ENCODE measurements around the gene MAP3K20. TPM values are rescaled to one million over a fixed set of nuclear protein-coding genes. Genes with fewer than 3 reads are reported as not detected.

Gene MAP3K20
- polyA plus RNA-seq, 1 of the 3 experiments (the other 2 are of a cell fraction) = 8.5 TPM

- TF ChIP-seq RFX5 (IDR thresholded peaks at IDR 0.05; ENCODE audit: low read length) (no peak), POLR2AphosphoS5 (IDR thresholded peaks at IDR 0.05; ENCODE audit: low read depth, low read length) (no peak), CHD2 (IDR thresholded peaks at IDR 0.05; ENCODE audit: low read length, partially characterized antibody) (no peak), RCOR1 (IDR thresholded peaks at IDR 0.05; ENCODE audit: low read length) (no peak), EZH2phosphoT487 (IDR thresholded peaks at IDR 0.05; ENCODE audit: borderline replicate concordance, low read depth) (no peak), RAD21 (IDR thresholded peaks at IDR 0.05; ENCODE audit: low read length) (no peak), RXRA (IDR thresholded peaks at IDR 0.05; ENCODE audit: borderline replicate concordance, low read depth) (no peak), JUND (IDR thresholded peaks at IDR 0.05) (no peak), USF2 (IDR thresholded peaks at IDR 0.05; ENCODE audit: borderline replicate concordance, low read depth, low read length) (no peak)
- TF ChIP-seq, protein P1, sequence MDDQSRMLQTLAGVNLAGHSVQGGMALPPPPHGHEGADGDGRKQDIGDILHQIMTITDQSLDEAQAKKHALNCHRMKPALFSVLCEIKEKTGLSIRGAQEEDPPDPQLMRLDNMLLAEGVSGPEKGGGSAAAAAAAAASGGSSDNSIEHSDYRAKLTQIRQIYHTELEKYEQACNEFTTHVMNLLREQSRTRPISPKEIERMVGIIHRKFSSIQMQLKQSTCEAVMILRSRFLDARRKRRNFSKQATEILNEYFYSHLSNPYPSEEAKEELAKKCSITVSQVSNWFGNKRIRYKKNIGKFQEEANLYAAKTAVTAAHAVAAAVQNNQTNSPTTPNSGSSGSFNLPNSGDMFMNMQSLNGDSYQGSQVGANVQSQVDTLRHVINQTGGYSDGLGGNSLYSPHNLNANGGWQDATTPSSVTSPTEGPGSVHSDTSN (IDR thresholded peaks at IDR 0.05) = no peak
- TF ChIP-seq, protein P2, sequence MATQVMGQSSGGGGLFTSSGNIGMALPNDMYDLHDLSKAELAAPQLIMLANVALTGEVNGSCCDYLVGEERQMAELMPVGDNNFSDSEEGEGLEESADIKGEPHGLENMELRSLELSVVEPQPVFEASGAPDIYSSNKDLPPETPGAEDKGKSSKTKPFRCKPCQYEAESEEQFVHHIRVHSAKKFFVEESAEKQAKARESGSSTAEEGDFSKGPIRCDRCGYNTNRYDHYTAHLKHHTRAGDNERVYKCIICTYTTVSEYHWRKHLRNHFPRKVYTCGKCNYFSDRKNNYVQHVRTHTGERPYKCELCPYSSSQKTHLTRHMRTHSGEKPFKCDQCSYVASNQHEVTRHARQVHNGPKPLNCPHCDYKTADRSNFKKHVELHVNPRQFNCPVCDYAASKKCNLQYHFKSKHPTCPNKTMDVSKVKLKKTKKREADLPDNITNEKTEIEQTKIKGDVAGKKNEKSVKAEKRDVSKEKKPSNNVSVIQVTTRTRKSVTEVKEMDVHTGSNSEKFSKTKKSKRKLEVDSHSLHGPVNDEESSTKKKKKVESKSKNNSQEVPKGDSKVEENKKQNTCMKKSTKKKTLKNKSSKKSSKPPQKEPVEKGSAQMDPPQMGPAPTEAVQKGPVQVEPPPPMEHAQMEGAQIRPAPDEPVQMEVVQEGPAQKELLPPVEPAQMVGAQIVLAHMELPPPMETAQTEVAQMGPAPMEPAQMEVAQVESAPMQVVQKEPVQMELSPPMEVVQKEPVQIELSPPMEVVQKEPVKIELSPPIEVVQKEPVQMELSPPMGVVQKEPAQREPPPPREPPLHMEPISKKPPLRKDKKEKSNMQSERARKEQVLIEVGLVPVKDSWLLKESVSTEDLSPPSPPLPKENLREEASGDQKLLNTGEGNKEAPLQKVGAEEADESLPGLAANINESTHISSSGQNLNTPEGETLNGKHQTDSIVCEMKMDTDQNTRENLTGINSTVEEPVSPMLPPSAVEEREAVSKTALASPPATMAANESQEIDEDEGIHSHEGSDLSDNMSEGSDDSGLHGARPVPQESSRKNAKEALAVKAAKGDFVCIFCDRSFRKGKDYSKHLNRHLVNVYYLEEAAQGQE (IDR thresholded peaks at IDR 0.05; ENCODE audit: low read depth, low read length) = no peak
- no peak for DNase-seq
- Histone ChIP-seq H3K4me3 (ENCODE audit: low read depth in 2 of 2, low read length in 1 of 2) (no peak overlapping the region), H3K9ac (no peak overlapping the region), H3F3A (replicated peaks; ENCODE audit: insufficient read depth) (peaks cover 17% of the 10 kb centered on the region), H3K79me2 (ENCODE audit: insufficient read depth) (peaks cover 27% of the 10 kb centered on the region; the same call in 1 of the 2 replicates), H3K4me2 (no peak overlapping the region), H3K27ac (ENCODE audit: low read depth in 2 of 2, low read length in 1 of 2) (no peak overlapping the region), H3K36me3 (replicated peaks in 1 of 2; ENCODE audit: control insufficient read depth in 1 of 2, insufficient read depth in 2 of 2, low read length in 1 of 2) (peaks cover 0 to 38% of the 10 kb centered on the region in 2 experiments), H3K4me1 (ENCODE audit: control insufficient read depth in 1 of 2, insufficient read depth in 2 of 2, low read depth in 1 of 2, low read length in 1 of 2) (peaks cover 0 to 6% of the 10 kb centered on the region in 2 experiments; a peak in 1 of 4 replicates), H4K20me1 (ENCODE audit: insufficient read depth) (no peaks in the 10 kb centered on the region), H3K9me3 (peaks cover 6% of the 10 kb centered on the region), H3K9me2 (no peaks in the 10 kb centered on the region), H2AFZ (ENCODE audit: low read depth) (no peak overlapping the region), H3K27me3 (ENCODE audit: insufficient read depth) (no peaks in the 10 kb centered on the region)
- CTCF ChIA-PET = no interaction called here
- POLR2A ChIA-PET = no interaction called here
Measured at GRCh38 chr2:173141666-173142065, 66.0 kb downstream of the MAP3K20 start.

DNA sequence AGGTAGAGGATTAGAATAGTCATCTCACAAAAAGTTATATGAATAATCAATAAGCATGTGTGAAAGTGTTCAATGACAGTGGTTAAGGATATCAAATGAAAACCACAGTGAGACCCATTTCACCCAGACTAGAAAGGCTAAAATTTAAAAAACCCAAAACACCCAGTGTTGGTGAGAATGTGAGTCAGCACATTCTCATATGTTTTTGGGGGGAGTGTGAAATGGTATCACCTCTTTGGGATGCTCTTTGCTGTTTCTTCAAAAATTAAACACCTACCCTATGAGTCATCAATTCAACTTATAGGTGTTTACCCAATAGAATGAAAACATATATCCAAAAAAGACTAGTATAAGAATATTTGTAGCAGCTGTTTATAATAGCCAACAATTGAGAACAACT lies 69.8 kb downstream of the MAP3K20 start:
- ChIA-PET POLR2A (no interaction called here), CTCF (no interaction called here)
- Histone ChIP-seq H3K36me3 (replicated peaks in 1 of 2; ENCODE audit: control insufficient read depth in 1 of 2, insufficient read depth in 2 of 2, low read length in 1 of 2) (peaks cover 0 to 34% of the 10 kb centered on the region in 2 experiments), H3K9ac (no peak overlapping the region), H3K9me2 (no peaks in the 10 kb centered on the region), H3K27me3 (ENCODE audit: insufficient read depth) (no peaks in the 10 kb centered on the region), H4K20me1 (ENCODE audit: insufficient read depth) (no peaks in the 10 kb centered on the region), H3K4me3 (ENCODE audit: low read depth in 2 of 2, low read length in 1 of 2) (no peak overlapping the region), H3K4me2 (no peak overlapping the region), H3K9me3 (peaks cover 6% of the 10 kb centered on the region), H2AFZ (ENCODE audit: low read depth) (no peak overlapping the region), H3K4me1 (ENCODE audit: control insufficient read depth in 1 of 2, insufficient read depth in 2 of 2, low read depth in 1 of 2, low read length in 1 of 2) (peaks cover 2 to 10% of the 10 kb centered on the region in 2 experiments; a peak in 2 of 4 replicates), H3K79me2 (ENCODE audit: insufficient read depth) (peaks cover 20% of the 10 kb centered on the region), H3F3A (replicated peaks; ENCODE audit: insufficient read depth) (peaks cover 23% of the 10 kb centered on the region), H3K27ac (ENCODE audit: low read depth in 2 of 2, low read length in 1 of 2) (no peak overlapping the region)
- no peak for DNase-seq
- TF ChIP-seq CHD2 (IDR thresholded peaks at IDR 0.05; ENCODE audit: low read length, partially characterized antibody) (no peak), EP300 (IDR thresholded peaks at IDR 0.05; ENCODE audit: borderline replicate concordance in 1 of 2, low read depth in 1 of 2, low read length in 1 of 2) (no peak), IRF3 (IDR thresholded peaks at IDR 0.05; ENCODE audit: low read depth, low read length) (no peak), USF2 (IDR thresholded peaks at IDR 0.05; ENCODE audit: borderline replicate concordance, low read depth, low read length) (no peak), SMC3 (IDR thresholded peaks at IDR 0.05; ENCODE audit: low read depth, low read length) (no peak), JUND (IDR thresholded peaks at IDR 0.05) (no peak)
- TF ChIP-seq, protein P2 (IDR thresholded peaks at IDR 0.05; ENCODE audit: low read depth, low read length) = no peak

Data from SK-N-SH (cell line).